Measurements from ENCODE around the gene LMX1A. TPM values are rescaled to one million over a fixed set of nuclear protein-coding genes. Genes with fewer than 3 reads are reported as not detected.

Gene LMX1A
- total and polyA plus RNA-seq, 4 donors: 0.05 to 0.17 TPM; not detected in 2

DNA sequence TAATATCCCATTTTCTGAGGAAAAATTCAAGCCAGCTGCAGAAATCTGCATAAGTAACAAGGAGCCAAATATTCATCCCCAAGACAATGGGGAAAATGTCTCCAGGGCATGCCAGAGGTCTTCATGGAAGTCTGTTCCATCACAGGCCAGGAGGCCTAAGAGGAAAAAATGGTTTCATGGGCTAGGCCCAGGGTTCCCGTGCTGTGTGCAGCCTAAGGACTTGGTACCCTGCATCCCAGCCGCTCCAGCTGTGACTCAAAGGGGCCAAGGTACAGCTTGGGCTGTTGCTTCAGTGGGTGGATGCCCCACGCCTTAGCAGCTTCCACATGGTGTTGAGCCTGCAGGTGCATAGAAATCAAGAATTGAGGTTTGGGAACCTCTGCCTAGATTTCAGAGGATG lies 173.5 kb downstream of the LMX1A start:
- 91% methylated on average over 3 of the region's 3 CpGs for WGBS
- Histone ChIP-seq H3K4me1 (ENCODE audit: control insufficient read depth in 4 of 4, insufficient read depth in 4 of 4, low read length in 3 of 4) (peaks cover 0 to 13% (median 0%) of the 10 kb centered on the region in 4 donors), H3K9ac (ENCODE audit: low read depth in 1 of 2, low read length in 2 of 2) (no peak overlapping the region), H3K36me3 (ENCODE audit: control insufficient read depth in 4 of 4, insufficient read depth in 3 of 4, low read depth in 1 of 4, low read length in 3 of 4) (no peaks in the 10 kb centered on the region), H3K27ac (ENCODE audit: low read depth in 1 of 2, low read length in 2 of 2) (no peak overlapping the region), H3K9me3 (ENCODE audit: control insufficient read depth in 4 of 4, low read length in 3 of 4) (no peaks in the 10 kb centered on the region), H3K27me3 (ENCODE audit: control insufficient read depth in 4 of 4, insufficient read depth in 4 of 4, low read length in 3 of 4) (no peaks in the 10 kb centered on the region), H3K4me3 (ENCODE audit: low read depth in 1 of 3, low read length in 3 of 3) (no peak overlapping the region)
- no peak for DNase-seq (ENCODE audit: low spot score)
- TF ChIP-seq REST (IDR thresholded peaks at IDR 0.05): no peak
- TF ChIP-seq GABPA (IDR thresholded peaks at IDR 0.05 in 1 of 2, conservative IDR thresholded peaks at IDR 0.05 in 1 of 2): no peak
- no peak for TF ChIP-seq FOXA2 (IDR thresholded peaks at IDR 0.05)
- no peak for TF ChIP-seq SP1 (IDR thresholded peaks at IDR 0.05)
- TF ChIP-seq RAD21 (IDR thresholded peaks at IDR 0.05): no peak
- no peak for TF ChIP-seq YY1 (IDR thresholded peaks at IDR 0.05)
- TF ChIP-seq RXRA (IDR thresholded peaks at IDR 0.05): no peak

DNA sequence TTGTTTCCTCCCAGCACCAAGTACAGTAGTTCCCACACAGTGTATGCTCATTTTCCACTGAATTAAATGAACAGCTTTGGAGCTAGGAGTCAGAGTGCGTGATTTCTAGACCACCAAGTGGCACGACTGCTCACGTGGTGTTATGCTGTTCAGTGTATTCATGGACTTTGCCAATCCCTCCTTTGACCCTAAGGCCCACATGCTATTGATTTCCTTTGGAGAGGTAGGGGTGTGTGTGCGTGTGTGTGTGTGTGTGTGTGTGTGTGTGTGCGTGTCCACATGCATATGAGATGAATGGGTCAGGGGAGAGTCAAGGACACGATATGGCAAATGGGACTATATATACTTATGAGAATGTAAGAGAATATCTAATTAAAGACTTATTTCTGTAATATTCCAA lies 177.2 kb downstream of the LMX1A start:
- Histone ChIP-seq H3K4me1 (ENCODE audit: control insufficient read depth in 4 of 4, insufficient read depth in 4 of 4, low read length in 3 of 4) (peaks cover 0 to 20% (median 3%) of the 10 kb centered on the region in 4 donors), H3K9me3 (ENCODE audit: control insufficient read depth in 4 of 4, low read length in 3 of 4) (no peaks in the 10 kb centered on the region), H3K9ac (ENCODE audit: low read depth in 1 of 2, low read length in 2 of 2) (no peak overlapping the region), H3K27ac (ENCODE audit: low read depth in 1 of 2, low read length in 2 of 2) (no peak overlapping the region), H3K27me3 (ENCODE audit: control insufficient read depth in 4 of 4, insufficient read depth in 4 of 4, low read length in 3 of 4) (no peaks in the 10 kb centered on the region), H3K36me3 (ENCODE audit: control insufficient read depth in 4 of 4, insufficient read depth in 3 of 4, low read depth in 1 of 4, low read length in 3 of 4) (no peaks in the 10 kb centered on the region), H3K4me3 (ENCODE audit: low read depth in 1 of 3, low read length in 3 of 3) (no peak overlapping the region)
- 37% methylated on average over 6 of the region's 6 CpGs for WGBS
- TF ChIP-seq FOXA2 (IDR thresholded peaks at IDR 0.05) (peak; percentile 41), ZBTB33 (IDR thresholded peaks at IDR 0.05) (no peak), NR2F2 (IDR thresholded peaks at IDR 0.05) (peak; percentile 32), RXRA (IDR thresholded peaks at IDR 0.05) (peak; percentile 79 to 91), RAD21 (IDR thresholded peaks at IDR 0.05) (peak in 1 of 2 donors; percentile 39), HNF4A (conservative IDR thresholded peaks at IDR 0.05) (peak; percentile 80 to 92), HNF4G (IDR thresholded peaks at IDR 0.05) (peak; percentile 65), TAF1 (conservative IDR thresholded peaks at IDR 0.05) (no peak), SP1 (IDR thresholded peaks at IDR 0.05) (peak; percentile 59), YY1 (IDR thresholded peaks at IDR 0.05) (no peak), REST (IDR thresholded peaks at IDR 0.05) (no peak), EGR1 (IDR thresholded peaks at IDR 0.05; ENCODE audit: low read depth in 2 of 2) (no peak)
- TF ChIP-seq, protein P1, sequence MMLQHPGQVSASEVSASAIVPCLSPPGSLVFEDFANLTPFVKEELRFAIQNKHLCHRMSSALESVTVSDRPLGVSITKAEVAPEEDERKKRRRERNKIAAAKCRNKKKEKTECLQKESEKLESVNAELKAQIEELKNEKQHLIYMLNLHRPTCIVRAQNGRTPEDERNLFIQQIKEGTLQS (IDR thresholded peaks at IDR 0.05): no peak
- peak; percentile 57 for DNase-seq (ENCODE audit: low spot score)

All from liver (tissue), 9 donors.